HepG2 (cell line): ENCODE measurements around the gene PCSK6. TPM values are rescaled to one million over a fixed set of nuclear protein-coding genes. Genes with fewer than 3 reads are reported as not detected.
A peak's percentile ranks its signal among the peaks of the same experiment; 100 is the strongest.

Experiments
- ATAC-seq: fragments of 200-7000 bp; cut with Tn5 transposase; 3 replicates; pipeline ENCODE4 v1.9.1; 2020; ENCODE audit warnings: mild to moderate bottlenecking, moderate library complexity
- BruUV-seq: library from RNA; stranded (reverse); fragments of 400-500 nt; replicated peaks from 2 replicates; lab custom pipeline; 2021; lab: Mats Ljungman, UMichigan
- CTCF ChIA-PET: fragments of 300-600 bp; formaldehyde crosslinking; extraction: SDS; loops from one replicate; lab custom pipeline; 2021; ENCODE audit warnings: low total read pairs, inconsistent platforms, low intra/inter-chr PET ratio; lab: Yijun Ruan, JAX
- POLR2A ChIA-PET: fragments of 350-600 bp; sonication (Branson Sonifier 250); formaldehyde crosslinking; loops from one replicate; lab custom pipeline; 2020; ENCODE audit warnings: antibody characterized with exemption, inconsistent platforms; lab: Yijun Ruan, JAX
- DNase-seq: peaks from one replicate; pipeline ENCODE4 v3.0.0-alpha.2; 2015; ENCODE audit warnings: low spot score
- FAIRE-seq: peaks from 3 replicates; lab custom pipeline; 2011; peaks lifted over from hg19 to GRCh38; lab: Jason Lieb, UNC
- H2AFZ ChIP-seq: one replicate; pipeline ENCODE4 v1.6.1; 2011; ENCODE audit warnings: low read length, inconsistent platforms
- H3K27ac ChIP-seq: fragments of 300-600 bp; 3 replicates; pipeline ENCODE4 v1.8.0; 2011; ENCODE audit warnings: mixed run types, mild to moderate bottlenecking, mixed read lengths, low read length, inconsistent platforms; ENCODE audit not compliant: insufficient read depth; ENCODE audit errors: extremely low read length
- H3K27me3 ChIP-seq, 2 experiments: fragments of 200-600 bp in 1 of 2; 2 replicates in 1 of 2; 3 replicates in 1 of 2; pipeline versions ENCODE4 v1.6.0 to v1.8.0; 2011; ENCODE audit warnings: low read length in 2 of 2, mild to moderate bottlenecking in 2 of 2, moderate library complexity in 2 of 2, inconsistent platforms in 1 of 2; ENCODE audit not compliant: insufficient read depth in 2 of 2, control insufficient read depth in 1 of 2
- H3K36me3 ChIP-seq, 2 experiments: fragments of 200-600 bp in 1 of 2; replicated peaks in 1 of 2; 2 replicates in 1 of 2; 3 replicates in 1 of 2; pipeline versions ENCODE4 v1.5.1 to v1.8.0; 2011; ENCODE audit warnings: low read length in 2 of 2, inconsistent platforms in 1 of 2; ENCODE audit not compliant: insufficient read depth in 2 of 2, control insufficient read depth in 1 of 2
- H3K4me1 ChIP-seq: 2 replicates; pipeline ENCODE4 v1.5.1; 2012; ENCODE audit warnings: low read length, inconsistent platforms; ENCODE audit not compliant: insufficient read depth
- H3K4me2 ChIP-seq: 2 replicates; pipeline ENCODE4 v1.6.0; 2011; ENCODE audit warnings: low read depth, low read length, inconsistent platforms
- H3K4me3 ChIP-seq, 3 experiments: fragments of 200-600 bp in 1 of 3; sonication (generic), shearing (Covaris generic) in 1 of 3; replicated peaks in 1 of 3; 2 replicates each; pipeline ENCODE4 v1.5.1; 2011 to 2016; ENCODE audit warnings: low read length in 3 of 3, inconsistent platforms in 2 of 3, low read depth in 2 of 3, mild to moderate bottlenecking in 2 of 3, control low read depth in 1 of 3, mixed read lengths in 1 of 3; ENCODE audit not compliant: insufficient read depth in 1 of 3
- H3K79me2 ChIP-seq: one replicate; pipeline ENCODE4 v1.6.1; 2011; ENCODE audit warnings: low read length, inconsistent platforms; ENCODE audit not compliant: insufficient read depth
- H3K9ac ChIP-seq: 2 replicates; pipeline ENCODE4 v1.6.0; 2011; ENCODE audit warnings: mild to moderate bottlenecking, low read depth, low read length, inconsistent platforms; ENCODE audit not compliant: insufficient read depth
- H3K9me3 ChIP-seq: 2 replicates; pipeline ENCODE4 v1.5.1; 2012; ENCODE audit warnings: mild to moderate bottlenecking, low read length
- H4K20me1 ChIP-seq: 2 replicates; pipeline ENCODE4 v1.6.0; 2011; ENCODE audit warnings: inconsistent platforms, mild to moderate bottlenecking, low read length, moderate library complexity; ENCODE audit not compliant: insufficient read depth
- BCL6 ChIP-seq: IDR thresholded peaks from 2 replicates; pipeline ENCODE4 v1.6.1; 2016; ENCODE audit warnings: missing genetic modification reagents, missing compliant biosample characterization
- CTCF ChIP-seq: sonication (generic); formaldehyde crosslinking; IDR thresholded peaks from 2 replicates; pipeline ENCODE4 v1.5.0; 2020; ENCODE audit warnings: mild to moderate bottlenecking, missing genetic modification reagents, moderate library complexity
- FOSL2 ChIP-seq: sonication (generic); formaldehyde crosslinking; IDR thresholded peaks from 2 replicates; pipeline ENCODE4 v1.4.0; 2020; ENCODE audit warnings: missing genetic modification reagents
- KDM2A ChIP-seq: sonication (generic); formaldehyde crosslinking; IDR thresholded peaks from 2 replicates; pipeline ENCODE4 v1.4.0; 2020; ENCODE audit warnings: low read depth, missing genetic modification reagents, borderline replicate concordance
- MIXL1 ChIP-seq: IDR thresholded peaks from 2 replicates; pipeline ENCODE4 v1.6.1; 2016
- PITX1 ChIP-seq: sonication (generic); formaldehyde crosslinking; IDR thresholded peaks from 2 replicates; pipeline ENCODE4 v1.5.1; 2020; ENCODE audit warnings: mild to moderate bottlenecking, missing genetic modification reagents
- RAD21 ChIP-seq: fragments of 450-650 bp; formaldehyde crosslinking; IDR thresholded peaks from 2 replicates; pipeline ENCODE4 v1.5.0; 2020; ENCODE audit warnings: mild to moderate bottlenecking
- SMC3 ChIP-seq: IDR thresholded peaks from 2 replicates; pipeline ENCODE4 v1.6.1; 2011; ENCODE audit warnings: low read length, improper control_type of control experiment
- SOX13 ChIP-seq, 3 experiments: fragments of 450-650 bp in 1 of 3; sonication (generic) in 1 of 3; formaldehyde crosslinking in 1 of 3; IDR thresholded peaks in 2 of 3; conservative IDR thresholded peaks in 1 of 3; 2 replicates each; pipeline versions ENCODE4 v1.5.0 to v1.6.1; 2016 to 2020; ENCODE audit warnings: antibody characterized with exemption in 1 of 3, mild to moderate bottlenecking in 1 of 3, missing compliant biosample characterization in 1 of 3, missing genetic modification reagents in 1 of 3, moderate library complexity in 1 of 3
- STAG1 ChIP-seq: sonication (generic); formaldehyde crosslinking; IDR thresholded peaks from 2 replicates; pipeline ENCODE4 v1.4.0; 2020; ENCODE audit warnings: missing genetic modification reagents
- TEAD3 ChIP-seq: optimal IDR thresholded peaks from 2 replicates; pipeline ENCODE3; 2016; ENCODE audit warnings: borderline replicate concordance
- ZBTB33 ChIP-seq: sonication (generic); formaldehyde crosslinking; IDR thresholded peaks from 2 replicates; pipeline ENCODE4 v1.4.0; 2020; ENCODE audit warnings: missing genetic modification reagents
- ZFP82 ChIP-seq: sonication (generic); formaldehyde crosslinking; IDR thresholded peaks from 2 replicates; pipeline ENCODE4 v1.5.1; 2020; ENCODE audit warnings: mild to moderate bottlenecking, missing genetic modification reagents, borderline replicate concordance
- ZNF331 ChIP-seq: sonication (generic); formaldehyde crosslinking; IDR thresholded peaks from 2 replicates; pipeline ENCODE4 v1.4.0; 2020; ENCODE audit warnings: missing genetic modification reagents
- ZNF496 ChIP-seq: sonication (generic); formaldehyde crosslinking; IDR thresholded peaks from 2 replicates; pipeline ENCODE4 v1.8.1; 2023; ENCODE audit warnings: mild to moderate bottlenecking, moderate library complexity, missing genetic modification reagents; ENCODE audit not compliant: insufficient replicate concordance
- ZNF678 ChIP-seq: sonication (generic); formaldehyde crosslinking; IDR thresholded peaks from 2 replicates; pipeline ENCODE4 v1.4.0; 2020; ENCODE audit warnings: mild to moderate bottlenecking, missing genetic modification reagents
- WGBS: methylation state at CpG from one replicate; pipeline ENCODE4 v1.1.6; 2017; ENCODE audit warnings: low lambda C conversion rate; 5-methylcytosine and 5-hydroxymethylcytosine counted together
- in situ Hi-C: cut with HindIII; loops from 2 replicates; pipeline ENCODE4 v1.10.0; 2017; ENCODE audit warnings: low pct_unique_long_range_greater_than_20kb; ENCODE audit not compliant: extremely low pct_ligation_motif_present
- intact Hi-C: fragments of 100-400 bp; cut with micrococcal nuclease; formaldehyde crosslinking; loops from one replicate; pipeline ENCODE4 v1.10.0; 2022; ENCODE audit not compliant: unreplicated experiment
- polyA plus RNA-seq, 8 experiments: library from polyadenylated mRNA; depleted of rRNA in 3 of 8; stranded (reverse) in 7 of 8; unstranded in 1 of 8; fragments of >200 nt; fragmentation: Illumina TruSeq in 4 of 8; extraction: Trizol in 4 of 8; gene quantifications; 2 replicates each; pipeline versions ENCODE4 v1.2.1 to v1.2.3, GENCODE V29; 2011 to 2016; ENCODE audit warnings: low read depth in 4 of 8, missing spikeins in 1 of 8, mixed read lengths in 1 of 8; ENCODE audit not compliant: insufficient read depth in 1 of 8
- total RNA-seq, 5 experiments: library from RNA; depleted of rRNA; stranded (reverse); fragments of >200 nt; fragmentation: Illumina TruSeq; extraction: Trizol; gene quantifications; 2 replicates each; pipeline ENCODE4 v1.2.3, GENCODE V29; 2016; ENCODE audit warnings: low read depth in 1 of 5
- TF ChIP-seq, protein P1 (sequence below): IDR thresholded peaks from 2 replicates; pipeline ENCODE4 v1.6.1; 2016; ENCODE audit warnings: missing genetic modification reagents, missing compliant biosample characterization

The PCSK6 gene
- total and polyA plus RNA-seq, 2 of the 13 experiments (the other 11 are each of a cell fraction or from before 2014, with no cell fraction given): 56.5 to 155 TPM

DNA sequence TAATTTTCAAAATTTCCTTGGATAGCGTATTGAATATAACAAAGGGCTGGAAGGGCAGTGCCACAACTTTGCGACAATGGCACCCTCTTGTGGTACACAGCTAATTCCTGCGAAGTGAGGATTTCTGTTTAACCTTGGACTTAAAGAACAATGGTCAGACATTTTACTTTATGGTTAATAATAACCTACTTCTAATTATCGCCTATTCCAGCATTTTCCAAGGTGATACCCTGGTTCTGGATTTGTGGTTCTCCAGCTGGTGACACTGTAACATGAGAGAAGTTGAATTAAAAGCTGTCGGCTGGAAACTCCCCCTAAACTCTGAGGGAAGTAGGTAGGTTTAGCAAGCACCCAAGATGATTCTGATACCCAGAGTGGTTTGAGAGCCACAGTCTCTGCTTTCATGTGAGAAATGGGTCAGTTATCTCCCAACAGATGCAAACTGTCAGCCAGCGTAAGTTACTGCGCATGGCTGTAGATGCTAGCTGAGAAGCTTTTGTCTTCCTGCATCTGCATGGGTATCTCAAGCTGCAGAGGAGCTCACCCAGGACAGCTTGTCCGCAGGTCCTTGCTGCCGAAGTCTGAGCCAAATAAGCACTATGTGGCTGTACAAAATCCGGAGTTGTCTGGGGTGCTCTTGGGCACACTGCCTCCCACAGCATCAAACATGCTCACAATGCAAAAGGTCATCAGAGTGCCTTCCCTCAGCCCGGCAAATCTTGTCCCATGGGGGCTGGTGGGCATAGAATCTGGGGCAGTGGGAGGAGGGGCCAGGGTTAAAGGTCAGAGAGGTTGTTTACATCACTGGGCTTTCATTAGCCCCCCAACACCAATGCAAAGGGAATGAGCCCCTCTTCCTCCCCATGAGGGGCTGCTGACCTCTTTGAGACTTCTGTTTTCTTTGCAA, 231.0 kb downstream of the PCSK6 start:
- ChIA-PET CTCF (interaction anchor here (0.6 to 4.7 kb wide), 6 partner anchors 136 to 341 kb away, joined by 3 to 72 read pairs (median 4); no protein-coding TSS in a partner anchor), POLR2A (no interaction called here)
- peaks cover 33% of the 10 kb centered on the region for H3K4me1 ChIP-seq
- in situ Hi-C loops (loop anchor here (5.0 to 25.0 kb wide), 4 partner anchors 174 to 596 kb away; partner anchors contain the start of gene LRRK1), intact Hi-C loops (loop anchor here (1.0 to 10.0 kb wide), 4 partner anchors 134 to 344 kb away; partner anchors contain the start of gene LRRK1)
- no TSS peak for BruUV-seq
- H3K27me3 ChIP-seq: peaks cover 0 to 8% of the 10 kb centered on the region in 2 experiments; a peak in 3 of 5 replicates
- no peaks in the 10 kb centered on the region for H4K20me1 ChIP-seq
- WGBS: 12% methylated on average over 8 of the region's 11 CpGs
- no peaks in the 10 kb centered on the region for H3K9me3 ChIP-seq
- ATAC-seq (peak; percentile 68), DNase-seq (peak; percentile 57), FAIRE-seq (peak; percentile 80)
- H3K27ac ChIP-seq: no peak overlapping the region
- H3K4me3 ChIP-seq: peak overlapping the region in 1 of 3 experiments; percentile 25; a peak in 1 of 6 replicates
- H3K4me2 ChIP-seq: peak overlapping the region; percentile 45
- no peak overlapping the region for H3K9ac ChIP-seq
- H3K79me2 ChIP-seq: no peaks in the 10 kb centered on the region
- H2AFZ ChIP-seq: no peak overlapping the region
- no peaks in the 10 kb centered on the region for H3K36me3 ChIP-seq
- TF ChIP-seq TEAD3 (CRISPR knock-in tag): peak; percentile 18
- peak; percentile 60; the same call in 1 of the 2 replicates for TF ChIP-seq PITX1 (CRISPR knock-in tag)
- TF ChIP-seq BCL6: 0 out of 2 replicates have a peak, but pooled peaks have one; percentile 6
- no peak for TF ChIP-seq FOSL2 (CRISPR knock-in tag)
- peak; percentile 96 for TF ChIP-seq STAG1 (CRISPR knock-in tag)
- no peak for TF ChIP-seq ZNF678 (CRISPR knock-in tag)
- TF ChIP-seq ZFP82 (CRISPR knock-in tag): no peak
- no peak for TF ChIP-seq SOX13 (IDR thresholded peaks at IDR 0.05)
- TF ChIP-seq SOX13 (CRISPR knock-in tag; conservative IDR thresholded peaks at IDR 0.05 in 1 of 2, IDR thresholded peaks at IDR 0.05 in 1 of 2): peak in 1 of 2 experiments; percentile 43; a peak in 1 of 4 replicates
- TF ChIP-seq, protein P1, sequence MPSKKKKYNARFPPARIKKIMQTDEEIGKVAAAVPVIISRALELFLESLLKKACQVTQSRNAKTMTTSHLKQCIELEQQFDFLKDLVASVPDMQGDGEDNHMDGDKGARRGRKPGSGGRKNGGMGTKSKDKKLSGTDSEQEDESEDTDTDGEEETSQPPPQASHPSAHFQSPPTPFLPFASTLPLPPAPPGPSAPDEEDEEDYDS (CRISPR knock-in tag): peak; percentile 14; the same call in 1 of the 2 replicates
- TF ChIP-seq RAD21 (CRISPR knock-in tag): peak; percentile 73
- TF ChIP-seq ZNF331 (CRISPR knock-in tag): no peak
- TF ChIP-seq KDM2A: no peak
- peak; percentile 85 for TF ChIP-seq SMC3
- 0 out of 2 replicates have a peak, but pooled peaks have one; percentile 16 for TF ChIP-seq ZBTB33
- peak; percentile 63; the same call in 1 of the 2 replicates for TF ChIP-seq MIXL1 (CRISPR knock-in tag)
- TF ChIP-seq ZNF496: no peak
- TF ChIP-seq CTCF: peak; percentile 88
